ENCODE results near the gene SPR.
A peak's percentile ranks its signal among the peaks of the same experiment; 100 is the strongest.

SPR gene

GRCh38 chr2:72887032-72887739 lies at the start of gene SPR:
TSS of gene SPR (plus strand) at chr2:72887408. CDS start at chr2:72887433, 25 bp downstream.
- peak; percentile 86 for DNase-seq

- no peak for DNase-seq
Observed at GRCh38 chr2:72840066-72840465, 47.1 kb upstream of the SPR start.

GRCh38 chr2:72841462-72842125 lies 45.6 kb upstream of the SPR start:
- DNase-seq: no peak

GRCh38 chr2:72843301-72843700 lies 43.9 kb upstream of the SPR start:
- no peak for DNase-seq

- no peak for DNase-seq
Observed at GRCh38 chr2:72846171-72847095, 40.8 kb upstream of the SPR start.

GRCh38 chr2:72847534-72848315 lies 39.5 kb upstream of the SPR start:
- DNase-seq: no peak

- DNase-seq: no peak
Observed at GRCh38 chr2:72848436-72849137, 38.6 kb upstream of the SPR start.

GRCh38 chr2:72849138-72849462 lies 38.1 kb upstream of the SPR start:
- DNase-seq: no peak

- no peak for DNase-seq
Observed at GRCh38 chr2:72851333-72851732, 35.9 kb upstream of the SPR start.

GRCh38 chr2:72859831-72860262 lies 27.4 kb upstream of the SPR start:
- DNase-seq: peak; percentile 65

- DNase-seq: peak; percentile 92
Observed at GRCh38 chr2:72862239-72862988, 24.8 kb upstream of the SPR start.

GRCh38 chr2:72863046-72863445 lies 24.2 kb upstream of the SPR start:
- no peak for DNase-seq

- DNase-seq: peak; percentile 55
Observed at GRCh38 chr2:72864500-72864899, 22.7 kb upstream of the SPR start.

GRCh38 chr2:72871060-72871459 lies 16.1 kb upstream of the SPR start:
- no peak for DNase-seq

GRCh38 chr2:72871880-72872279 lies 15.3 kb upstream of the SPR start:
- no peak for DNase-seq

- DNase-seq: peak; percentile 46
Observed at GRCh38 chr2:72883356-72883962, 3.7 kb upstream of the SPR start.

- no peak for DNase-seq
Observed at GRCh38 chr2:72886505-72887031, 640 bp upstream of the SPR start.

GRCh38 chr2:72887740-72888437 lies 681 bp downstream of the SPR start:
- DNase-seq: peak; percentile 80

- no peak for DNase-seq
Observed at GRCh38 chr2:72888438-72889202, 1.4 kb downstream of the SPR start.

Data from stimulated activated CD4-positive, alpha-beta T cell treated with anti-CD3 and anti-CD28 coated beads, Interleukin-15, amount 100 ng/mL, for 24 hours (primary cell).